SK-N-SH treated with all-trans-retinoic acid at 6 μM for 48 hours (cell line): Measurements from ENCODE around the gene AEBP2.

Experiments used
- ARNTL ChIP-seq: fragments of 450-650 bp; formaldehyde crosslinking; IDR thresholded peaks from 2 replicates; pipeline ENCODE4 v1.5.0; 2020; ENCODE audit warnings: low read depth, mild to moderate bottlenecking, moderate library complexity, borderline replicate concordance
- CSDC2 ChIP-seq: fragments of 250-450 bp; sonication (Bioruptor Pico); IDR thresholded peaks from 2 replicates; pipeline ENCODE4 v1.5.0; 2020; ENCODE audit warnings: mild to moderate bottlenecking, moderate library complexity
- PATZ1 ChIP-seq: fragments of 250-450 bp; sonication (Bioruptor Pico); IDR thresholded peaks from 2 replicates; pipeline ENCODE4 v1.8.0; 2020; ENCODE audit warnings: mild to moderate bottlenecking, moderate library complexity, borderline replicate concordance
- POU6F1 ChIP-seq: fragments of 250-450 bp; sonication (Bioruptor Pico); IDR thresholded peaks from 2 replicates; pipeline ENCODE4 v1.8.0; 2021; ENCODE audit warnings: low read depth, mild to moderate bottlenecking, moderate library complexity, borderline replicate concordance
- PPARA ChIP-seq: fragments of 250-450 bp; sonication (Bioruptor Pico); IDR thresholded peaks from 2 replicates; pipeline ENCODE4 v1.5.0; 2020; ENCODE audit warnings: mild to moderate bottlenecking, borderline replicate concordance
- SNAI2 ChIP-seq: fragments of 250-450 bp; sonication (Bioruptor Pico); IDR thresholded peaks from 2 replicates; pipeline ENCODE4 v1.5.0; 2020; ENCODE audit warnings: mild to moderate bottlenecking, moderate library complexity
- ZFP3 ChIP-seq: fragments of 250-450 bp; sonication (Bioruptor Pico); IDR thresholded peaks from 2 replicates; pipeline ENCODE4 v1.5.0; 2020; ENCODE audit warnings: mild to moderate bottlenecking, moderate library complexity
- ZFP30 ChIP-seq: fragments of 450-650 bp; formaldehyde crosslinking; IDR thresholded peaks from 2 replicates; pipeline ENCODE4 v1.5.0; 2022; ENCODE audit warnings: mild to moderate bottlenecking, moderate library complexity
- ZNF565 ChIP-seq: fragments of 450-650 bp; formaldehyde crosslinking; conservative IDR thresholded peaks from 2 replicates; pipeline ENCODE4 v1.5.0; 2020; ENCODE audit warnings: low read depth, mild to moderate bottlenecking, moderate library complexity
- ZNF8 ChIP-seq: fragments of 450-650 bp; formaldehyde crosslinking; IDR thresholded peaks from 2 replicates; pipeline ENCODE4 v1.5.0; 2020; ENCODE audit warnings: mild to moderate bottlenecking, moderate library complexity

GRCh38 chr12:19485240-19485639, 45.9 kb downstream of the AEBP2 start:
- no peak for TF ChIP-seq PATZ1 (CRISPR knock-in tag)
- TF ChIP-seq ZNF565 (CRISPR knock-in tag): no peak
- no peak for TF ChIP-seq ARNTL (CRISPR knock-in tag)
- no peak for TF ChIP-seq SNAI2 (CRISPR knock-in tag)
- no peak for TF ChIP-seq ZFP30
- TF ChIP-seq CSDC2 (CRISPR knock-in tag): no peak
- no peak for TF ChIP-seq ZNF8 (CRISPR knock-in tag)
- TF ChIP-seq PPARA (CRISPR knock-in tag): no peak
- TF ChIP-seq POU6F1 (CRISPR knock-in tag): no peak
- TF ChIP-seq ZFP3 (CRISPR knock-in tag): no peak
